Esophagus muscularis mucosa (tissue), 4 donors: ENCODE measurements around the gene HSPB1. TPM values are rescaled to one million over a fixed set of nuclear protein-coding genes. Genes with fewer than 3 reads are reported as not detected.
"Not testable (repeated sequence)": the region's sequence is repeated elsewhere in the genome, so short reads cannot be mapped to it uniquely, and the experiment has no call there.

ENCODE experiments used
- DNase-seq: peaks from one replicate; pipeline ENCODE4 v3.0.0-alpha.2; 2017; ENCODE audit errors: extremely low spot score
- H3K27ac ChIP-seq, 4 donors: fragments of 200-600 bp; sonication (generic); replicated peaks in 1 of 4; 1 replicate in 3 of 4; 2 replicates in 1 of 4; pipeline ENCODE4 v1.5.1; 2016 to 2019; ENCODE audit warnings: mild to moderate bottlenecking in 1 of 4
- H3K27me3 ChIP-seq, 4 donors: fragments of 200-600 bp; sonication (generic); one replicate each; pipeline versions ENCODE4 v1.5.1 to v1.6.0; 2016 to 2019
- H3K36me3 ChIP-seq, 4 donors: fragments of 200-600 bp; sonication (generic); one replicate each; pipeline ENCODE4 v1.5.1; 2016 to 2019
- H3K4me1 ChIP-seq, 4 donors: fragments of 200-600 bp; sonication (generic); one replicate each; pipeline ENCODE4 v1.5.1; 2016 to 2019
- H3K4me3 ChIP-seq, 4 donors: fragments of 200-600 bp; sonication (generic); 1 replicate in 2 of 4; 2 replicates in 2 of 4; pipeline ENCODE4 v1.5.1; 2016 to 2019; ENCODE audit warnings: mild to moderate bottlenecking in 4 of 4, moderate library complexity in 1 of 4
- H3K9me3 ChIP-seq, 4 donors: fragments of 200-600 bp; sonication (generic); 1 replicate in 3 of 4; 2 replicates in 1 of 4; pipeline ENCODE4 v1.5.1; 2016 to 2019
- EP300 ChIP-seq: sonication (generic); formaldehyde crosslinking; IDR thresholded peaks from one replicate; pipeline ENCODE4 v1.6.1; 2017; ENCODE audit warnings: antibody characterized with exemption
- POLR2A ChIP-seq: fragments of 450-650 bp; IDR thresholded peaks from one replicate; pipeline ENCODE4 v1.6.1; 2017; ENCODE audit warnings: antibody characterized with exemption, moderate library complexity, mild to moderate bottlenecking, low read depth
- POLR2AphosphoS5 ChIP-seq, 2 donors: sonication (generic); formaldehyde crosslinking; IDR thresholded peaks; one replicate each; pipeline ENCODE4 v1.6.1; 2017; ENCODE audit warnings: antibody characterized with exemption in 2 of 2
- WGBS: methylation state at CpG from one replicate; pipeline ENCODE4 v1.1.5; 2018; 5-methylcytosine and 5-hydroxymethylcytosine counted together
- intact Hi-C: fragments of 100-400 bp; cut with DNase I; formaldehyde crosslinking; loops from one replicate; pipeline ENCODE4 v1.15.1; 2023
- total RNA-seq, 4 donors: library from RNA; depleted of rRNA; stranded (reverse); fragments of >200 nt; gene quantifications; one replicate each; pipeline versions ENCODE4 v1.1.0 to v1.2.1, GENCODE V29; 2016
- TF ChIP-seq, protein P1 (sequence below), 3 experiments: fragments of 200-600 bp in 2 of 3; fragments of 450-650 bp in 1 of 3; sonication (generic) in 2 of 3; IDR thresholded peaks; one replicate each; pipeline ENCODE4 v1.5.1; 2017 to 2019; ENCODE audit warnings: antibody characterized with exemption in 3 of 3, mild to moderate bottlenecking in 2 of 3, moderate library complexity in 1 of 3

Gene HSPB1
- total RNA-seq, 4 donors from 2014 or later: 927 to 2,513 (median 1,694) TPM

DNA sequence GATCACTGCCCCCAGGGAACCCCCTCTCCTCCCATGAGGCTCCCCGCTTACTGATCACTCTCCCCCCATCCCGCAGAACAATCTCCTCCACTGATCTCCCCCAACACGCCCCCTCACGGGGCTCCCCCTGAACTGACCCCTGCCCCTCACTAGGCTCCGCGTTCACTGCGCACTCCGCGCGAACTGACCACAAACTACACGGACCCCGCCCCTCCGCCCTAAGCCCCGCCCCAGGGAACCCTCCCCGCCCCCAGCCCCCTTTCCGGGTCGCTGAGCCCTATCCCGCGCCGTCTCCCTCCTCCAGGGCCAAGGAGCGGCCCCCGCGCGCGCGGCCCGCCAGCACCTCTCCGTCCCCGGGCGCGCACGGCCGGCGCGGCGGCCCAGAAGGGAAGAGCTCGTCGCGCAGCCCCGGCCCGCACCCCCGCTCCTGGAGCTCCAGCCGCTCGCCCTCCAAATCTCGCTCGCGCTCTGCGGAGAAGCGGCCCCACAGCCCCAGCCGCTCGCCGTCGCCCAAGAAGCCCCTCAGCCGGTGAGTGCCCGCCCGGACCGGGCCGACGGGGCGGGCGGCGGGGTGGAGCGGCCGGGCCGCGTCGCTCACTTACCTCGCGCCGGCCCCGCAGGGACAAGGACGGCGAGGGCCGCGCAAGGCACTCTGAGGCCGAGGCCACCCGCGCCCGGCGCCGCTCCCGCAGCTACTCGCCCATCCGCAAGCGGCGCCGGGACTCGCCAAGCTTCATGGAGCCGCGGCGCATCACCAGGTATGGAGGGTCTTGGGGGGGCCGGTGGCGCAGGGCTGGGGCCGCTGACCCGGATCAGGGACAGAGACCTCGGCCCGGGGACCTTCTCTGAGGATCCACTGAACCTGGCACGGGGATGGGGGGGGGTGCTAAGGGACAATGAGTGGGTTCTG is 19.9 kb upstream of the HSPB1 start:
- TF ChIP-seq EP300: no peak
- TF ChIP-seq POLR2AphosphoS5 (IDR thresholded peaks at IDR 0.05): peak in 1 of 2 donors; percentile 27
- no peak for TF ChIP-seq POLR2A
- Histone ChIP-seq H3K9me3 (no peaks in the 10 kb centered on the region), H3K4me1 (peaks cover 3 to 33% (median 31%) of the 10 kb centered on the region in 4 donors), H3K27ac (peak overlapping the region in 1 of 4 donors; percentile 34), H3K27me3 (peaks cover 0 to 47% (median 12%) of the 10 kb centered on the region in 4 donors), H3K36me3 (no peaks in the 10 kb centered on the region), H3K4me3 (peak overlapping the region; percentile 55 to 73 (median 59))
- DNase-seq: no peak
- 13% methylated on average over 20 of the region's 98 CpGs for WGBS
- intact Hi-C loops: loop anchor here (5.0 to 10.0 kb wide), 3 partner anchors 35 to 108 kb away; partner anchors contain the start of gene YWHAG

DNA sequence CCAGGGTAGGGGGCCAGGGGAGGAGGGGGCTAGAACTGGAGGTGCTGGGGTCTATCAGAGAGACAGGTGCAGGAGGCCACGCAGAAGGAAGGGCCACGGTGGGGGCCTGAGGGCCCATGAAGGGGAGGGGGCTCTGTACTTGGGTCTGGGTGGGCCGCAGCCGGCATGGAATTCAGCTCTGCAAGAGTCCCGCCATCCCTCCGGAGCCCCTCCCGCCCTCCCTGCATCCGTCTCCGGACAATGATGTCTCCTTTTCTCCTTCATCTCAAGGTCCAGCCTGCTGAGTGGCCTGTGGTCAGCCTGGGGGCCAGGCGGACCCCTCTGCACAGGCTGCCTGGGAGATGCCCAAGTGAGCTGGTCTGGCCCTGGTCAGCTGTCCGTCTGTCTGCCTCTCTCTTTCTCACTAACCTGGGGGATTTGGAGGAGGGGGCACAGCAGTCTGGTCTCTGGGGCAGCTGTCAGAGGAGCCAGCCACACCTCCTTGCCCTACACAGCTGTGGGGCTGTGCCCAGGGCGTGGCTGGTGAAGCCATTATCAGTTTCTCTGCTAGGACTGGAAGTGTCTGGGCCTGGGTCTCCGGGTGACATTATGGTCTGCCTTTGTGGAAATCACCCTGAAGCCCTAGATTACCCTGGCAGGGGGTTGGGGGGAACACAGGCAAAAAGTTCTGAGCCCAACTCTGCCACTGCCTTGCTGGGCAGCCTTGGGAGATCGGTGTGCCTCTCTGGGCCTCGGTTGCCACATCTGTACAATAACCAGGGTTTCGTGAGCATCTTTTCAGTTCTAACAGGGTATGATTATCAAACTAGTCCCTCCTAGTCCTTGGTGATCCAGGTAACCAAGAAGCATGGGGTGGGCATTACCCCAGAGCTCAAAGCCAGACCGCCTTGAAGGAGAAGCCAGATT is 19.0 kb upstream of the HSPB1 start:
- 83% methylated on average over 12 of the region's 17 CpGs for WGBS
- H3K27me3 ChIP-seq: peaks cover 0 to 38% (median 12%) of the 10 kb centered on the region in 4 donors
- H3K36me3 ChIP-seq: no peaks in the 10 kb centered on the region
- TF ChIP-seq, protein P1, sequence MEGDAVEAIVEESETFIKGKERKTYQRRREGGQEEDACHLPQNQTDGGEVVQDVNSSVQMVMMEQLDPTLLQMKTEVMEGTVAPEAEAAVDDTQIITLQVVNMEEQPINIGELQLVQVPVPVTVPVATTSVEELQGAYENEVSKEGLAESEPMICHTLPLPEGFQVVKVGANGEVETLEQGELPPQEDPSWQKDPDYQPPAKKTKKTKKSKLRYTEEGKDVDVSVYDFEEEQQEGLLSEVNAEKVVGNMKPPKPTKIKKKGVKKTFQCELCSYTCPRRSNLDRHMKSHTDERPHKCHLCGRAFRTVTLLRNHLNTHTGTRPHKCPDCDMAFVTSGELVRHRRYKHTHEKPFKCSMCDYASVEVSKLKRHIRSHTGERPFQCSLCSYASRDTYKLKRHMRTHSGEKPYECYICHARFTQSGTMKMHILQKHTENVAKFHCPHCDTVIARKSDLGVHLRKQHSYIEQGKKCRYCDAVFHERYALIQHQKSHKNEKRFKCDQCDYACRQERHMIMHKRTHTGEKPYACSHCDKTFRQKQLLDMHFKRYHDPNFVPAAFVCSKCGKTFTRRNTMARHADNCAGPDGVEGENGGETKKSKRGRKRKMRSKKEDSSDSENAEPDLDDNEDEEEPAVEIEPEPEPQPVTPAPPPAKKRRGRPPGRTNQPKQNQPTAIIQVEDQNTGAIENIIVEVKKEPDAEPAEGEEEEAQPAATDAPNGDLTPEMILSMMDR (IDR thresholded peaks at IDR 0.05): no peak
- H3K4me3 ChIP-seq: peak overlapping the region; percentile 55 to 73 (median 59)
- H3K27ac ChIP-seq: no peak overlapping the region
- no peak for DNase-seq
- no peaks in the 10 kb centered on the region for H3K9me3 ChIP-seq
- peaks cover 3 to 33% (median 31%) of the 10 kb centered on the region in 4 donors for H3K4me1 ChIP-seq
- intact Hi-C loops: loop anchor here (5.0 to 10.0 kb wide), 3 partner anchors 34 to 109 kb away; partner anchors contain the start of gene YWHAG

DNA sequence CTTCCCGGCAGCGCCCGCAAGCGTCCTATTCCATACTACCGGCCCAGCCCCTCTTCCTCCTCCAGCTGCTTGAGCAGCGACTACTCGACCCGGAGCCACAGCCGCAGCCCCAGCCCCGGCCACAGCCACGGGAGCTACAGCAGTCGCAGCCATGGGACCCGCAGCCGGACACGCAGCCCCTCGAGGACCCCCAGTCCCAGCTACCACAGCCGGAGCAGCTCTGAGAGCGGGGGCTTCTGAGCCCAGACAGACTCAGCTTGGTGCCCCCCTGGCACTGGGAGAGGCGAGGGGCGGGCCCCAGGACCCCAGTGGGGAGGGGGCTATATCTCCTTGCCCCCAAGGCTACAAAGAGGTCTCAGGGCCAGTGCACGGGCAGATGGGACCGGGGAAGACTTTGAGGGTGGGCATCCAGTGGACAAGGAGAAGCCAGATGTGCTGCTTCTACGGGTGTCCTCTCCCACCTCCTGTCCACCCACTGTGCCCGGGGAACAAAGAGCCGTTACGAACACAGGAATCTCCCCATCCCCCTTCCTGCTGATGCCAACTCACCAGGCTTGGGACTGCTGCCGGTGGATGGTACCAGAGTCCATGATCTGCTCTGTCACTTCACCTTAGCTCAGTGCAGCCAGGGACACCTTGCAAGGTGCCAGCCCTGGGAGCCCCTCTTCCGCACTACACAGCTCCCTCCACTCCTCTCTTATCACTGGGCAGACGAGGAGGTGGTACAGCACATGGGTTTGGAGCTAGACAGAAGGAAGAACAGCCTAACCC is 16.7 kb upstream of the HSPB1 start:
- no peaks in the 10 kb centered on the region for H3K36me3 ChIP-seq
- intact Hi-C loops: loop anchor here (10.0 kb wide), 2 partner anchors 69 to 111 kb away; partner anchors contain the start of gene YWHAG
- no peaks in the 10 kb centered on the region for H3K9me3 ChIP-seq
- H3K27me3 ChIP-seq: peaks cover 0 to 29% (median 12%) of the 10 kb centered on the region in 4 donors
- H3K27ac ChIP-seq: no peak overlapping the region
- WGBS: 89% methylated on average over 18 of the region's 29 CpGs
- DNase-seq: no peak
- H3K4me3 ChIP-seq: no peak overlapping the region
- TF ChIP-seq, protein P1 (IDR thresholded peaks at IDR 0.05): no peak
- TF ChIP-seq EP300 (no peak), POLR2A (no peak), POLR2AphosphoS5 (IDR thresholded peaks at IDR 0.05) (no peak)
- H3K4me1 ChIP-seq: peaks cover 3 to 27% (median 25%) of the 10 kb centered on the region in 4 donors

DNA sequence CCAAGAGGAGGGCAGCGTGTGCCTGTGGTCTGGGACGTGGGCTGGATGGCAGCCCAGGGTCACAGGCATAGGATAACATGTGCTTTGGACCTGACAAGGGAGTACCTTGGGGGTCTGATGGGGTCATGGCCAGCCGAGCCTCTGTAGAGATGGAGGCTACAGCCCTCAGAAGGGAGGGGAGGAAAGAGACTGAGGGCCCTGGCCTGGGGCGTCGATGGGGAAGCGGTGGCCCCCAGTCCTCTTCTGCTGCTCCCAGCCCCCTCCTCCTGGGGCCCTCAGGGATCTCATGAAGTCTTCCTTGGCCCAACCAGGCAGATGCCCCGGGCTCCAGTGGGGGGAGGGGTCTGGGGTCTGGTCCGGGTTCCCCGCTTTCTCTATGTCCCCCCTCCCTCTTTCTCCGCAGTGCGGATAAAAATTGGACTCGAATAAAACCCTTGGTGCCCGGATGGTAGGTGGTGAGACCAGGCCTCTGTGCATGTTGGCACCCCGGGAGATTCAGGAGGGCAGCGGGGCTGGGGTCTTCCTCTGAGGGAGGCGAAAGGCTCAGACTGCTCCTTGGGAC is 15.6 kb upstream of the HSPB1 start:
- 95% methylated on average over 16 of the region's 16 CpGs for WGBS
- Histone ChIP-seq H3K36me3 (no peaks in the 10 kb centered on the region), H3K27ac (no peak overlapping the region), H3K9me3 (no peaks in the 10 kb centered on the region), H3K4me3 (no peak overlapping the region), H3K4me1 (peaks cover 10 to 27% (median 26%) of the 10 kb centered on the region in 4 donors), H3K27me3 (peaks cover 0 to 20% (median 12%) of the 10 kb centered on the region in 4 donors)
- intact Hi-C loops: loop anchor here (10.0 kb wide), 2 partner anchors 68 to 112 kb away; partner anchors contain the start of gene YWHAG
- TF ChIP-seq POLR2AphosphoS5 (IDR thresholded peaks at IDR 0.05) (no peak), POLR2A (no peak), EP300 (no peak)
- TF ChIP-seq, protein P1 (IDR thresholded peaks at IDR 0.05): no peak
- DNase-seq: no peak

DNA sequence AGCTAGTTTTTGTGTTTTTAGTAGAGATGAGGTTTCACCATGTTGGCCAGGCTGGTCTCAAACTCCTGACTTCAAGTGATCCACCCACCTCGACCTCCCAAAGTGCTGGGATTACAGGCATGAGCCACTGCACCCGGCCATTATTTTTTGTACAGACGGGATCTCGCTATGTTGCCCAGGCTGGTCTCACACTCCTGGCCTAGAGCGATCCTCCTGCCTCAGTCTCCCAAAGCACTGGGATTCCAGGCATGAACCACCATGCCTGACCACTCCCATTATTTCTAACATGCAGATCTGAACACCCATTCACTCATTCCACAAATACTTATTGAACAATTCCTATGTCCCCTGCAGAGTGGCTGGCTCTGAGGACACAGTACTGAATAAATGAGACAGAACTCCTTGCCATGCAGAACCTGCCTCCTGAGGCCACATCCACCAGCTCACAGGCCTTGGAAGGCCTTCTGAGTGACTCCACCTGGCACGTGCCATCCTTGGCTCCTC is 11.6 kb upstream of the HSPB1 start:
- H3K27me3 ChIP-seq, H3K9me3 ChIP-seq, H3K36me3 ChIP-seq, DNase-seq, H3K4me3 ChIP-seq, intact Hi-C loops: not testable (repeated sequence)
- H3K27ac ChIP-seq: peak overlapping the region; percentile 93 to 100 (median 99)
- 93% methylated on average over 6 of the region's 6 CpGs for WGBS
- H3K4me1 ChIP-seq: peaks cover 43 to 50% (median 50%) of the 10 kb centered on the region in 4 donors
